HG02840 (cell line): ENCODE data around the gene ADO.

Experiments
- ATAC-seq: cut with Tn5 transposase; IDR thresholded peaks from one replicate; pipeline ENCODE4 v1.9.1; 2021; ENCODE audit warnings: mild to moderate bottlenecking, moderate library complexity, moderate number of reproducible peaks; ENCODE audit not compliant: unreplicated experiment, low FRiP score

The ADO gene

GRCh38 chr10:62790571-62790970 is 13.9 kb upstream of the ADO start:
- ATAC-seq: no peak

GRCh38 chr10:62792261-62792660 is 12.3 kb upstream of the ADO start:
- ATAC-seq: no peak

- no peak for ATAC-seq
Observed at GRCh38 chr10:62794306-62794705, 10.2 kb upstream of the ADO start.

DNA sequence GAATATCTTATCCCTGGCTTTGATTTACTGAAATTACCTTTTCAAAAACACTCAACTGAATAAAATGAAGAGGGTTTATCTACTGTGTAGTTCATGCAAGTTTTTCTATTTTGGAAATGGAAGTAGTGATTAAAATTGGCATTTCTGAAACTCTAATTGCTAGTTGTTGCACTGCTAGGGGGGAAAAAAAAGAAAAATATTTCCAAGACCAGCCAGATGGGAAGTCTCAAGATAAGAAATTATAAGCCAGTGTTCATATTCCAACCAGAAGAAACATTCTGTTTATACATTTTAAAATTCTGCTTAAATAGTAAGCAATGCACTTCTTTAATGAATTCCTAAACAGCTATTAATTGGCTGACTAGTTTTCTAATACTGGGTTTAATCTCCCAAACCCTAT is 9.4 kb upstream of the ADO start:
- no peak for ATAC-seq

- ATAC-seq: no peak
Observed at GRCh38 chr10:62795762-62796161, 8.8 kb upstream of the ADO start.

GRCh38 chr10:62796896-62797295 is 7.6 kb upstream of the ADO start:
- no peak for ATAC-seq

DNA sequence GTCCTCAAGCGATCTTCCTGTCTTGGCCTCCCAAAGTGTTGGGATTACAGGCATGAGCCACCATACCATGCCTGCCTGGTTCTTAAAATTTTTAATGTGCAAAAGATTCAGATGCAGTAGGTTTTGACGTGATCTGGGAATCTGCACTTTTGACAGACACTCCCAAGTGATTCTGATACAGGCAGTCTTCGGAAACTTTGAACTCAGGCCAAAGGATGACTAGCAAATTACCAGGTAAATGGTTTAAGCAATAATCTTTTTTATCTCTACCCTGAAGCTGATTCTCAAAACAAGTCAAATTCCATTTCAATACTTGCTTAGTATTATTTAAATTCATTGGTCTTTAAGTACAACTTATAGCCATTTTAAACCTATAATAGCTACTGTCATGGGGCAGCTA is 2.6 kb upstream of the ADO start:
- ATAC-seq: no peak

GRCh38 chr10:62803724-62804355 is 680 bp upstream of the ADO start:
- peak; percentile 12 for ATAC-seq

DNA sequence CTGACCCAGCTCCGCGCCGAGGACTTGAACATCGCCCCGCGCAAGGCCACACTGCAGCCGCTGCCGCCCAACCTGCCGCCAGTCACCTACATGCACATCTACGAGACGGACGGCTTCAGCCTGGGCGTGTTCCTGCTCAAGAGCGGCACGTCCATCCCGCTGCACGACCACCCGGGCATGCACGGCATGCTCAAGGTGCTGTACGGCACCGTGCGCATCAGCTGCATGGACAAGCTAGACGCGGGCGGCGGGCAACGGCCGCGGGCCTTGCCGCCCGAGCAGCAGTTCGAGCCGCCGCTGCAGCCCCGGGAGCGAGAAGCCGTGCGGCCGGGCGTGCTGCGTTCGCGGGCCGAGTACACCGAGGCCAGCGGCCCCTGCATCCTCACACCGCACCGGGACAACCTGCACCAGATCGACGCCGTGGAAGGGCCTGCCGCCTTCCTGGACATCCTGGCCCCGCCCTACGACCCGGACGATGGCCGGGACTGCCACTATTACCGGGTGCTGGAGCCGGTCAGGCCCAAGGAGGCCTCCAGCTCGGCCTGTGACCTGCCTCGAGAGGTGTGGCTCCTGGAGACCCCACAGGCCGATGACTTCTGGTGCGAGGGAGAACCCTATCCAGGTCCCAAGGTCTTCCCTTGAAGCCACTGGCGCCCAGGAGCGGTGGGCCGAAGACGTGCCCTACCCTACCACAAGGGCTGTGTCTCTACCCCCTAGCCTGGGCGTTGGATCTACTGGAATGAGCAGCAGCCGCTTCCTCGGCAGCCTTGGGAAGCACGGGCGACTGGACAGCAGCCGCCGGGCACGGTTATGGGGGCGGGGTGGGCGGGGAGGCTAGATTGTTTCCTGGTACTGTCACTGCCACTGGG is 945 bp downstream of the ADO start:
- peak; percentile 3 for ATAC-seq

DNA sequence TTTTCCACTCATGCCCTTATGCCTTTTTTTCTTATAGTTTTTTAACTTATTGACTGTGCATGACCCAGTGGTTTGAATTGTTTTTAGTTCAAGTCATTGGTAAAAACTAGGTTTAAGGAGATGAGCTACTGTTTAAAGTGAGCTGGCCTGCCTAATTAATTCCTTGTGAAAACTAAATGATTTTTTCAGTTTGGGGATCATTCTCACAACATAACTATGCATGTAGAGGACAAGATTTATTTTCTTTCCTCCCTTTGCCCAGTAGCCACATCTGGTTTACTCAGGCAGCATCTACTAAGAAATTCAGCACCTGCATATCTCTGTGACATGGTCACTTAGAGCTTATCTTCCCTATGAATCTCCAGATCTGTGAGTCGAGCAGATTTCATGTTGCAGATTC is 1.7 kb downstream of the ADO start:
- no peak for ATAC-seq

GRCh38 chr10:62810156-62810902 is 5.8 kb downstream of the ADO start:
- ATAC-seq: no peak

DNA sequence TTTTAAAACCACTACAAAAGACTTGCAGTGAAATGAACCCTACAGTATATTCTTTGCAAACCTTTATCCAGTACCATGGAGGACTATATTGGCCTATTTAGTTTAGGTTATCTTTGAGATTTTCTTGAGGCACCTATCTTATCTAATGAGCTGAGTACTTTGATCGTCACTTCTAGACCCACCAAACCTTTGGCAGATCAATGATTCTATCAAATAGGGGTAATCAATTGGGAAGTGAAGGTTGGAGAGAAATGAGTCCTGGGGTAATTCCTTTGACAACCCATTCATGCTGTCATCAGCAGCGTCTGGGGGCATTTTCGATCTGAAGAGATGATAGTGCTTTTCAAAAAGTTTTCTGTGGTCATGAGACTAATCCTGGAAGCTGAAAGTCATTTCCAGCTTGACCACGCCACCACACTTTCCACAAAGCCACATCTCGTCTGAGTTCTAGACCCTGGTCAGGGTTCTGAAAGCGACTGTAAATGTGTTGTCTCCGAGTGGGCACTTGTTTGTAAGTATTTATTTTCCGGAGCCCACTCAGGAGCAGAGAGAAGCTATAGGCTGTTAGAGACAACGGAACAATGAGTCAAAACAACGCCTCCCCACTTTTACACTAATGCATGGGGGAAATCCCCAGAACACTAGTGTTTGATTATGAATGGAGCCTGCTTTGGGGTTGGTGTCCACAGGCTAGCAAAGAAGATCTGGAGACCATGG is 6.8 kb downstream of the ADO start:
- ATAC-seq: peak; percentile 41

DNA sequence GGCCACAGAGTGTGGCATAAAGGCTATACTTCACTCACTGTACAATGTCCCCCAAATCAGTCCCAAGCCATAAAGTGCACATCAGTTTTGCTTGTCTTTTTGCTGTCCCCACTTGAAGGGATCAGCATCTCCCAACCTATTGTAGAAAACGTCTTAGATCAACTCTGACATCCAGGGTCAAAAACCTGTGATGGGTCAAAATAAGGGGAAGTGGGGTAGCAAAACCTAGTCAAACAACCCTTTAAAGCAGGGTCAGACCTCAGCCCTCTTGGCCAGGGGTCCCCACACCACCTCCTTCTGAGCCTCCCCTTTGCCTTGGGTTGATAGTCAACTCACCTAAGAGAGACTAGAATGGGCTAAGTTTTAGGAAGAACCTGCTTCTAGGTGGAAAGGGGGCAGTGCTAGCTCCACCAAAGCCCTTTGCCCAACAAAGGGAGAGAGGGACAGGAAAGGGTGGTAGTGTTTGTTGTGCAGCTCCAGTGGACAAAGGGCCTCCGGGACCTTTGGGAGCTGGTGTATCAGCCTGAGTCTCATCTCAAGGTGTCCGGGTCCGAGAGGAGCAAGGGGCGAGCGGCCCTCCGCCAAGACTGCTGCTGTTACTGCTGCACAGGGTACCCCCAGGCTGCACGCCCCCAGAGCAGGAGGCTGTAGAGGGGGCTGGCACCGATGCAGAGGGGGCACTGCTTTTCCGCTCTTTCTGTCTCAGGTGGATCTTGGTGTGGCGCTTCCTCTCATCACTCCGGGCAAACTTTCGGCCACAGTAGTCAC is 8.3 kb downstream of the ADO start:
- ATAC-seq: no peak

GRCh38 chr10:62813453-62813852 is 8.9 kb downstream of the ADO start:
- no peak for ATAC-seq

DNA sequence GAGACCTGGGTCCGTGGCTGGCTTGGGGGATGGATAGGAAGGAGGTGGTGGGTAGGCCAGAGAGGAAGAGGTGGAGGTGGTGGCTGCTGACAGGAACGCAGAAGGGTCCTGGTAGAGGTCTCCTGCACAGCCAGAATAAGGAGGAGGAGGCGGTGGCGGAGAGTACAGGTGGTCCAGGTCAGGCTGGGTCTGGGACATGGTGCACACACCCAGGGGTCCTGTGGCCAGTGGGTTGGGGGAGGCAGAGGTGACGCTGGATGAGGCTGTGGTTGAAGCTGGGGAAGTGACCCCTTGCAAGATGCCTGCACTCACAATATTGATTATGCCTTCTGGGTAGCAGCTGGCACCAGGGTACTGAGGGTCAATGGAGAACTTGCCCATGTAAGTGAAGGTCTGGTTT is 9.5 kb downstream of the ADO start:
- ATAC-seq: no peak

DNA sequence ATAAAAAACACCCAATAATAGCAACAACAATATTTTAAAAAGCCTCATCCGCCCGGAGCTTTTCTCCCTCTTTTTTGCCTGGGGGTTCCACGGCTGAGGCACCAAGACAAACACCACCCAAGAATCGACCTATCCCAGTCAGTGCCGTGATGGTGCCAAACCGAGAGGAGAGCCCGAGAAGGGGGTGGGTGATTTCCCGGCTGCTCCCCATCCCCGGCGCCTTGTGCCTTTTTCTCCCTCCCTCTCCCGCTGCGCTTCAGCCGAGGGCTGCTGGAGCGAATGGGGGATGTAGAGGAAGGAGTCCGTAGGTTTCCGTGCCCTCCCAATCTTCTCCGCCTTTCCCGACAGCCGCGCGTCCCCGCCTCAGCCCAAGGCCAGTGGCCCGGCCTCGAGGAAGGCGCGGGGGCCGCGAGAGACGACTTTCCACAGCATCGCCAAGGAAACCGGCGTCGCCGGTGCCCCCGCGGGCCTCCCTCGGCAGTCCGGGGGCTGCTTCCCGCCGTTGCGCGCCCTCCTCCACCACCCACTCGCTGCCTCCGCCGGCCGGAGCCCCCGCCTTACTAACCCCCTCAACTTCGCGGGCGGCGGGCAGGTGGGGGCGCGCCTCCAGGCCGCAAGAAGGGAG is 10.3 kb downstream of the ADO start:
- ATAC-seq: no peak

- ATAC-seq: no peak
Observed at GRCh38 chr10:62815381-62816075, 11.0 kb downstream of the ADO start.

DNA sequence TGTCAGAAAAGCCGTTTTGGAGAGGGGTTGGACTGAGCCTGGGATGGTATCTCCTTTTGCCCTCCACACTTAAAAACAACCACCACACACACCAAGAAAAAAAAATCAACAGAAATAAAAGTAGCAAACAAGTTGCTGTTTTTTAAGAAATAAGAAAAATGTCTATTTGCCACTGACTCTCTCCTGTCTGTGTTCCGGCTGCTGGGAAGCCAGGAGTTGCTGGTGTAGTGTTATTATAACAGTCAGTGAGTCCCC is 11.5 kb downstream of the ADO start:
- no peak for ATAC-seq
